ENCODE results near the gene ACTN4.

Gene ACTN4

GRCh38 chr19:38723990-38724854, 76.8 kb downstream of the ACTN4 start:
- DNase-seq (ENCODE audit: low spot score) = no peak

GRCh38 chr19:38725469-38726283, 78.2 kb downstream of the ACTN4 start:
- DNase-seq (ENCODE audit: low spot score) = no peak

- DNase-seq (ENCODE audit: low spot score) = no peak
These were observed 78.8 kb downstream of the ACTN4 start for GRCh38 chr19:38726284-38726673.

GRCh38 chr19:38726761-38727301, 79.4 kb downstream of the ACTN4 start:
- DNase-seq (ENCODE audit: low spot score) = no peak

GRCh38 chr19:38727306-38727867, 79.9 kb downstream of the ACTN4 start:
- DNase-seq (ENCODE audit: low spot score) = no peak

GRCh38 chr19:38727868-38728660, 80.6 kb downstream of the ACTN4 start:
- no peak for DNase-seq (ENCODE audit: low spot score)

GRCh38 chr19:38728752-38729541, 81.5 kb downstream of the ACTN4 start:
- no peak for DNase-seq (ENCODE audit: low spot score)

- peak; percentile 67 for DNase-seq (ENCODE audit: low spot score)
These were observed 82.4 kb downstream of the ACTN4 start for GRCh38 chr19:38729653-38730469.

GRCh38 chr19:38730470-38730730, 83.0 kb downstream of the ACTN4 start:
- no peak for DNase-seq (ENCODE audit: low spot score)

- DNase-seq (ENCODE audit: low spot score) = no peak
These were observed 83.5 kb downstream of the ACTN4 start for GRCh38 chr19:38730731-38731589.

GRCh38 chr19:38731654-38732301, 84.3 kb downstream of the ACTN4 start:
- DNase-seq (ENCODE audit: low spot score) = no peak

GRCh38 chr19:38733241-38733492, 85.7 kb downstream of the ACTN4 start:
- DNase-seq (ENCODE audit: low spot score) = no peak

GRCh38 chr19:38733493-38734175, 86.2 kb downstream of the ACTN4 start:
- peak; percentile 53 for DNase-seq (ENCODE audit: low spot score)

GRCh38 chr19:38734176-38734425, 86.7 kb downstream of the ACTN4 start:
- DNase-seq (ENCODE audit: low spot score) = no peak

GRCh38 chr19:38734426-38735256, 87.2 kb downstream of the ACTN4 start:
- peak; percentile 64 for DNase-seq (ENCODE audit: low spot score)

GRCh38 chr19:38735257-38735686, 87.8 kb downstream of the ACTN4 start:
- DNase-seq (ENCODE audit: low spot score) = peak; percentile 42

GRCh38 chr19:38736036-38736412, 88.6 kb downstream of the ACTN4 start:
- peak; percentile 67 for DNase-seq (ENCODE audit: low spot score)

All from kidney tubule cell (primary cell).